Measurements from ENCODE around the gene PLEKHJ1.

PLEKHJ1 gene

DNA sequence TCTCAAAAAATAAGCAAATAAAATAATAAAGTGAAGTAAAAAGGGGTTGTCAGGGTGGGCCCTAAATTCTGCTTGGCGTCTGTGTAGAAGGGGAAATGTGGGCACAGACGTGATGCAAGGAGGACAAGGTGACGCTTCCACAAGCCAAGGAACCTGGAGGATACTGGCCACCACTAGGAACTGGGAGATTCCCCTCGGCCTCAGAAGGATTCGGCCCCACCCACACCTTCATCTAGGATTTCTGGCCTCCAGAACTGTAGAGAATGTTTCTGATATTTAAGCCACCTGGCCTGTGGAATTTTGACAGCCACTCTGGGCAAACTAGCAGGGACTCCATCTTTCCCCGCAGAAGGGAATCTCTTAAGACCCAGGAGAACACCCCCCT, 1.1 kb downstream of the PLEKHJ1 start:
- DNase-seq (ENCODE audit: low read depth) = no peak

DNA sequence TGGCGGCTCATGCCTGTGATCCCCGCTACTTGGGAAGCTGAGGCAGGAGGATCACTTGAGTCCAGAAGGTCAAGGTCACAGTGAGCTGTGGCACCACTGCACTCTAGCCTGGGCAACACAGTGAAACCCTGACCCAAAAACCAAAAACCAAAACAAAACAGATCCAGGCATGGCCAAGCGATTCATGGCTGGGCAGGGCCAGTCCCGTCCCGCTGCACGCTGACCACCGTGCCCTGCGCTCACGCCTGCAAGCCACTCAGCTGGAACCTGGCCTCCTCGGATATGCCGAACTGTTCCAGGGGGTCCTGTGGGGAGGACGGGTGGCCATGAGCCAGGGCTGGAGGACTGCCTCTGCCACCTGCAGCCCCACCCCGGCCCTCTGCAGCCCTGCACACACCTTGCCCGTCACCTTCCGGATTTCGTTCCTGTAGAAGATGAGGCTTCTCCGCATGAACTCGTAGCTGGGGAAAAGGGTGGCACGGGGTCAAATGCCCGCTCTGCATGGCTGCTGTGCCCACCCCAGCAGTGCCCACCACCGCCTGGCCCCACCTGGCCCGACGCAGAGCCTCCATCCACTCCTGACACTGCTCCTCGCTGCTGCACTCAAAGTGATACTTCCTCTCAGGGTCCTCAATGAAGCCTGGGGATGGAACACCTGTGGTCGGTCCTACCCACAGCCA, 2.4 kb downstream of the PLEKHJ1 start:
- no peak for DNase-seq (ENCODE audit: low read depth)

DNA sequence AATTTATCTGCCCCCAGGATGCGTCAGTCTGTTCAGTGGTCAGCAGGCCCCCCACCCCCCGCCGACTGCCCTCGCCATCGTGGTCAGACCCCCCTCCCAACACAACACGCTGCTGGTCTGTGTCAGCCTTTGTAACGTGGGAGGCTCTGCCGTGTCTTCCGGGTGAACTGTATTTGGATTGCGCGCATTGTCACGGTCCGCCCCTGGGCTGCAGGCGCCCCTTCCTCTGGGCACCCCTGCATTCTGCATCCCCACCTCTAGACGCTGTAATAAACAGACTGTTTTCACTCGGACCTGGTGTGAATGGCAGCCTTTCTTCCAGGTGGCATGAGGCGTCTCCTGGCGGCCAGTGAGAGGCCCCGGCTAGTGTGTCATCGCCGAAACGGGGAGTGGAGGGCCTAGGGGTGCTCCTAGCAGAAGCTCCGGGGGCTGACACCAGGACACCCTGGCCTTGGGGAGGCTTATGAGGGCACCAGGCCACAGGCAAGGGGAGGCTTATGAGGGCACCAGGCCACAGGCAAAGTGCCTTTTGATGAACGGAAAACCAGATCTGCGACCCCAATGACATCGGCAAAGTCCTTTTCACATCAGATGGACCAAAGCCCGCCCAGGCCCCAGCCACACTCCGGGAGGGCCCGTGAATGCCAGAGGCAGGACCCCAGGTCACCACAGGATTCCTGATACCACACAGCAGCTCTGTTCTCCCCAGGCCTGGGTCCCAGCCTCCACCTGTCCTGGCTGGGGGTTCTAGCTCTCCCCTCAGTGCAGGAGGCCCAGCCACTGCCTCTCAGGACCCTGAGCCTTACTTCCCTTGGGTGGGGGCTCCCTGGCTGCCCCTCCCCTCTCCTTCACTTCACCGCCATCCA, 3.6 kb downstream of the PLEKHJ1 start:
- no peak for DNase-seq (ENCODE audit: low read depth)

DNA sequence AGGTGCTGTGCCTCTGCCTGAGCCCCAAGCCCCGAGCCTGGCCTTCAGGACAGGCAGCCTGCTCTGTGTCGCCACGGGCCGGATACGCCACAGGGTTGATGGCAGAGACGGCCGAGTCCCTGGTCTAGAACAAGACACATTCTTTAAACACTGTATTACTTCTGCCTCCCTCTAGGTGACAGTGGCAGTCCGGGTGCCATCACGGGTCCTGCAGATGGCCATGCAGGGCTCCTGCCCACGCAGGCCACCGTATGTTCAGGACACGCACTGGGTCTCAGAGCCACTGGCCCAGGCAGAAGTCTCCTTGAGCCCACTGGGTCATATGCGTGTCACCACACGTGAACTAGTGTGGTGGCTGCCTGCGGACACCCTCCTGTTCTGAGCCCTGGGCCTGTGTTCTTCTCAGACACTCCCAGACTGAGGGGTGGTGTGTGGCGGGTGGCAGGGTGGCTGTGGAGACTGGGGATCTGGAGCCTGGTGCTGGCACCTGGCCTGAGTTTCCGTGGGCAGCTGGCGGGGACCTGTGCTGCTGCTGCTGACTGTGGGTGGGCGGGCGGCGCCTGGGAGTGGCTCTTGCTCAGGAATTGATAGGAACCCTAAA, 4.4 kb downstream of the PLEKHJ1 start:
- no peak for DNase-seq (ENCODE audit: low read depth)

DNA sequence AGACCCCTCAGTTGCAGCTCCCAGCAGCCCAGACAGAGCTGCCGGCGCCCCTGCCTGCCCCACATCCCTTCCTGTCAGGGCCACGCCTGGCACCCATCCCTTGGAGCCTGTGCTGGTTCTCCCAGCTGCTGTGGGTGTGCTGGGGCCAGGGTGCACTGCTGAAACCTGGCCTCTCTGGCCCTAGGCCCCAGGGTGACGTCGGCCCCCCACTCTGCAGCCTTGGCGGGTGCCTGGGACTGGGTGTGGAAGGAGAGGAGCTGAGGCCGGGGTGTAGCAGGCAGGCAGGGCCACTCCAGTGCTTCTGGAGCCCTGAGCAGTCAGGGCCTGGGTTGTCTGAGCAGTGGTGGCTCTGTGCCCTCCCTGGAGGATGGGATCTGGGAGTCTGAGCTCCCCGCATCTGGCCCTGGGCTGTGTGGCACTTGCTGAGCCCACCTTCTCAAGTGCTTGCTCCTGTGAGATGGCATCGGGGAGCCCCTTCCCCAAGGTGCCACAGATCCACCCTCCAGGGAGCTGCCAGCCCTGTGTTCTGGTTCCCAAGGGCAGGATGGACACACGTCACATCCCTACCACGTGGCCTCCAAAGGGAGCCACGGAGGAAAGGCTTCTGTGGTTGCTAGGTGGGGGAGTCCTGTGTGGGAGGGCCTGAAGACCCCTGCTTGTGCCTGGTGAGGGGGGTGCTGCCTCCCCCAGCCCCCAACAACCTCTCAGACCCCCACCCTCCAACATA, 5.2 kb downstream of the PLEKHJ1 start:
- no peak for DNase-seq (ENCODE audit: low read depth)

DNA sequence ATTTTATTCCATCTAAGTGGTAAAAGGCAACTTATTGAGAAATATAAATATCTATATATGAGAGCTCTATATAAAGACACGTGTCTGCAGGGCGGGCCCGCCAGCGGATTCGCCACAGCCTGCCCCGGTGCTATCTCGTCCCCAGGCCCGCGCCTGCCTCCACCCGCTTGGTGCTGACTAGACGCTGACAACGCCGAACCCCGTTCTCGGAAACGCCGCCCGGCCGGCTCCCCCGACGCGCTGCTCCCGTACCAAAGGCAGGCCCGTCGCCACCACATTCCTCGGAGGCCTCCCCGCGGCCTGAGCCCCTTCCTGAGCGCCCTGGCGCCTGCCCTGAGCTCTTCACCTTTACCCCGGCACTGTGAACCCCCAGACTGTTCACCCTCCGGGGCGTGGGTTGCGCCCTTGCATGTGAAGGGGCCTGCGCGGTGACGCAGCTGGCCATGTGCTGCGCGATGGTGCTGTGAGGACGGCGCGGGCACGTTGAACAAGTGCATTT, 6.0 kb downstream of the PLEKHJ1 start:
- no peak for DNase-seq (ENCODE audit: low read depth)

DNA sequence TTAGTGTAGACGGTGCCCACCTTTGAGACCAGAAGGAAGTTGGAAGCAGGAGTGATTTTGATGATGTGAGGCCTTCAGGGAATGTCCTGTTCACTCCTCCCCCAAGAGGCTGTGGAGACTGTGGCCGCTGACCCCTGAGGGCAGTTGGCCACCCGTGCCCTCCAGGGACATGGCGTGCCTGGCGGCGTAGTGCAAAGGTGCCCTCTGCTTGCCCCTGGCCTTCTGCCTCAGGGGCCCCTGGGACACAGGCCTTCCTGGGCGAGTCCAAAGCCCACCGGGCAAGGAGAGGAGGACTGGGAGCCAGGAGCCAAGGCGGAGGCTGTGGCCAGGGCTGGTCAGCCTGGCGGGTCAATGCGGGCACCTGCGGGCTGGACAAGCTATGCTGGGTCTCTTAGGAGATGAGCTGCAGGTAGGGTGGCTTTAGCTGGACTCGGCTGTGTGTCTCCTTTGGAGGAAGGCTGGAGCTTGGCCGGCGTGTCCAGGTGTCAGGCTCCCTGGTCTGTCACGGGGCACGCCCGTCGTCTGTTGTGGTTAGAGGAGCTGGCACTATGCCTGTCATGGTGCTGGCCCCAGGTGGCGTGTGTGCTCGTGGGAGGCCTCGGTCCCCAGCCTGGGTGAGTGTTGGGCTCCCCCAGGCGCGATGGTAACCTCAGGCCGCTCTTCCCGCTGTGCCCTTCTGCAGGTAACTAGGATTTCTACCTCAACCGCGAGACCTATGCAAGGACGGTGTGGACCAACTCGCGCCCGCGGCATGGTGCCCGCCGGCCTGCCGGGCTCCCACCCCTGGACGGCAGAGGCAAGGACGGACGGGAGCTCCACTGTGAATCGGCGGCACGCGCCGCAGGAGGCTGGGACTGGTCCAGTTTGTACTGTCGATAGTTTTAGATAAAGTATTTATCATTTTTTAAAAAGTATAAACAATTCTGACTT, 6.8 kb downstream of the PLEKHJ1 start:
- DNase-seq (ENCODE audit: low read depth) = no peak

DNA sequence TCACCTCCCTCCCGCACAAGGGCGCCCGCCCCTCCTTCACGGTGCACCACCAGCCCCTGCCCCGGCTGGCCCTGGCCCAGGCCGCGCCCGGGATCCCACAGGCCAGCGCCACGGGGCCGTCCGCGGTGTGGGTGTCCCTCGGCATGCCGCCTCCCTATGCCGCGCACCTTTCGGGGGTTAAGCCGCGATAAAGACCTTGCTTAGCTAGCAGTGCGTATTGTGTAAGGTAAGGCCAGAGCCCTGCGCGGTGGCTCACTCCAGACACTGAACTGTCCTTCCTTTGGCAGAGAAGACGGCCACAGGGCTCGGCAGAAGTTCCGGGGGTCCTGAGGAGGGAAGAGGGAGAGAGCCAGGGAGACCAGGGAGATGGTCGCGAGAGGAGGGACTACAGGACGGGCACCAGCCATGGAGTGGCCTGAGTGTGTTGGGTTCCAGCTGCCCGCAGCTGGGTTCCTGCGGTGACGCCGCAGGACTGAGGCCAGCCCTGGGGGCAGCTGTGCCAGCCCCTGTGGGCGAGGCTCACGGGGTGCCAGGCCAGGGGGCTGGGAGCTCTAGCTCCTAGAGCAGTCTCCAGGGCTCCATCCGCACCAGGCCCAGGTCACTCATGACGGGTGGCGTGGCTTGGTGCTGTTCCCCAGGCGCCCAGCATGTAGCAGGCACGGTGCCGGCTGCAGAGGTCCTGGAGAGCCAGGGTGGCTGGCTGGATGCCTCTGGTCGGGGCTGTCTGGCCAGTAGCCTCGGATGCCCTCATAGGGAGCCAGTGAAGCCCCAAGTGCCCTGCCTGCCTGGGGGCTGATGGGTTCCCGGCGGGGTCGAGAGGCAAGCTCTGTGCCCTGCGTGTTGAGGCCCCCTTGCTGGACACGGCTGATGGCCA, 7.7 kb downstream of the PLEKHJ1 start:
- DNase-seq (ENCODE audit: low read depth) = no peak

DNA sequence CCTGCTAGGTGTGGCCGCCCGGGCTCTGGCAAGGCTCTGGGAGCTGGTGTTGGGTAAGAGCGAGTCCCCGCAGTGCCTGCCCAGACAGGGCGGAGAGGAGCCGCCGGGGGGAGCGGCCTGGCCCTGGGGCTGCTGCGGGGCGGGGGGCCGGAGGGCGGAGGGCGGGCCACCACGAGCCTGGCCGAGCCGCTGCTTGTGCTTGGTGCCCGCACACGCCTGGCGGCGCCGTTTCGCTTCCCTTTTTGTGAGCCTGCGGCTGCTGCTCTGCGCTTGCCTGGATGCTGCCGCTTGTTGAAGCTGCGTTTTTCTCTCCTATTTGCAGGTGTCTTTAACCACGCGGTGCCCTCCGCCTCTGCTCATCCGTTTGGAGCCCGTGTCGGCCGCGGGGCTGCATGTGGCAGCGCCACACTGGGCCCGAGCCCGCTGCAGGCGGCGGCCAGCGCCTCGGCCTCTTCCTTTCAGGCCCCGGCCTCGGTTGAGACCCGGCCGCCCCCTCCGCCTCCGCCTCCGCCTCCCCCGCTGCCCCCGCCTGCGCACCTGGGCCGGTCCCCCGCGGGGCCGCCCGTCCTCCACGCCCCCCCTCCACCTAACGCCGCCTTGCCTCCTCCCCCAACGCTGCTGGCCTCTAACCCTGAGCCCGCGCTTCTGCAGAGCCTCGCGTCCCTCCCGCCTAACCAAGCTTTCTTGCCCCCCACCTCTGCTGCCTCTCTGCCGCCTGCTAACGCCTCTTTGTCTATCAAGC, 8.5 kb downstream of the PLEKHJ1 start:
- DNase-seq (ENCODE audit: low read depth) = no peak

DNA sequence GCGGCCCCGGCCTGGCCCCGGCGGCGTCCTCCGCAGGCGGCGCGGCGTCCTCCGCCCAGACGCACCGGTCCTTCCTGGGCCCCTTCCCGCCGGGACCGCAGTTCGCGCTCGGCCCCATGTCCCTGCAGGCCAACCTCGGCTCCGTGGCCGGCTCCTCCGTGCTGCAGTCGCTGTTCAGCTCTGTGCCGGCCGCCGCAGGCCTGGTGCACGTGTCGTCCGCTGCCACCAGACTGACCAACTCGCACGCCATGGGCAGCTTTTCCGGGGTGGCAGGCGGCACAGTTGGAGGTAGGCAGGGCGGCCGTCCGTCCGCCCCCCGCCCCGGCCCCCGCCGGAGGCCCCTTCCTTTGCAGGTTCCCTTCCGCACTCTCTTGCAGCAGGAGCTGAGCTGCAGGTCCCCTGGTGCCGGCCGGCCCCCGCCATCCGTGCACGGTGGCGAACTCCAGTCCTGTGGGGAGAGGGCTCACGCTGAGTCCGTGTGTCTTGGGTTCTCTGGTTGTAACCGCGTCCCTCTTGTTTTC, 9.2 kb downstream of the PLEKHJ1 start:
- no peak for DNase-seq (ENCODE audit: low read depth)

DNA sequence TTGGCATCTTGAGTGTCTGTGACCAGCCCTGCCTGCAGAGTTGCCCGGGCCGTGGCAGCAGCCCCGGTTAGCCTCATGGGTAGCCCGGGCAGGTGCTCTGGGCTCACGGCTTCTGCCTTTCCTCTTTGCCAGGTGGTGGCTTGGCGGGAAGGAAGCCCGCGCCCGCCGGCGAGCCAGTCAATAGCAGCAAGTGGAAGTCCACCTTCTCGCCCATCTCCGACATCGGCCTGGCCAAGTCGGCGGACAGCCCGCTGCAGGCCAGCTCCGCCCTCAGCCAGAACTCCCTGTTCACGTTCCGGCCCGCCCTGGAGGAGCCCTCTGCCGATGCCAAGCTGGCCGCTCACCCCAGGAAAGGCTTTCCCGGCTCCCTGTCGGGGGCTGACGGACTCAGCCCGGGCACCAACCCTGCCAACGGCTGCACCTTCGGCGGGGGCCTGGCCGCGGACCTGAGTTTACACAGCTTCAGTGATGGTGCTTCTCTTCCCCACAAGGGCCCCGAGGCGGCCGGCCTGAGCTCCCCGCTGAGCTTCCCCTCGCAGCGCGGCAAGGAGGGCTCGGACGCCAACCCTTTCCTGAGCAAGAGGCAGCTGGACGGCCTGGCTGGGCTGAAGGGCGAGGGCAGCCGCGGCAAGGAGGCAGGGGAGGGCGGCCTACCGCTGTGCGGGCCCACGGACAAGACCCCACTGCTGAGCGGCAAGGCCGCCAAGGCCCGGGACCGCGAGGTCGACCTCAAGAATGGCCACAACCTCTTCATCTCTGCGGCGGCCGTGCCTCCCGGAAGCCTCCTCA, 9.9 kb downstream of the PLEKHJ1 start:
- DNase-seq (ENCODE audit: low read depth) = no peak

DNA sequence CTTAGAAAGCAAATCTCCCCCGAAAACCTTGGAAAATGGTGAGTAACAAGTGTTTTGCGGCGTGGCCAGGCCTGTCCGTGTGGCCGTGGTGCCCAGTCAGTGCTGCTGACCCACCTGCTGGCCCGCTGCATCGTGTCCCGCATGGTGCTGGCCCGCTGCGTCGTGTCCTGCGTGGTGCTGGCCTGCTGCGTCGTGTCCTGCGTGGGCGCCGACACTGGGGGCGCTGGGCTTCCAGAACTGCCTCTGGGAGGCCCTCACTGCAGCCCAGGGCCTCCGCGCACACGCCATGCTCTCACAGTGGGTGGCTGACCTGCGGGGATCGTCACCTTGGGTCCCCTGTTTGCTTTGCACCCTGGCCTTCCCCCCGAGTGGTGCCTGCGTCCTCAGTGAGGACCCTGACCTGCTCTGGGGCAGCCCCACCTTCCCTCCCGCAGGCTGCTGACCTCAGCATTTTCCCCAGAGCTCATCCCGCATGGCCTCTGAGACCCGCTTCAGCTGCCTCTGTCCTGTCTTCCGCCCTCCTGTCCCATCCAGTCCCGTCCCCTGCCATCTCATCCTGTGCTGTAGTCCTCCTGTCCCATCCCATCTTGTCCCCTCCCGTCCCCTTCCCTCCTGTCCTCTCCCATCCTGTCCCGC, 10.6 kb downstream of the PLEKHJ1 start:
- DNase-seq (ENCODE audit: low read depth) = no peak

DNA sequence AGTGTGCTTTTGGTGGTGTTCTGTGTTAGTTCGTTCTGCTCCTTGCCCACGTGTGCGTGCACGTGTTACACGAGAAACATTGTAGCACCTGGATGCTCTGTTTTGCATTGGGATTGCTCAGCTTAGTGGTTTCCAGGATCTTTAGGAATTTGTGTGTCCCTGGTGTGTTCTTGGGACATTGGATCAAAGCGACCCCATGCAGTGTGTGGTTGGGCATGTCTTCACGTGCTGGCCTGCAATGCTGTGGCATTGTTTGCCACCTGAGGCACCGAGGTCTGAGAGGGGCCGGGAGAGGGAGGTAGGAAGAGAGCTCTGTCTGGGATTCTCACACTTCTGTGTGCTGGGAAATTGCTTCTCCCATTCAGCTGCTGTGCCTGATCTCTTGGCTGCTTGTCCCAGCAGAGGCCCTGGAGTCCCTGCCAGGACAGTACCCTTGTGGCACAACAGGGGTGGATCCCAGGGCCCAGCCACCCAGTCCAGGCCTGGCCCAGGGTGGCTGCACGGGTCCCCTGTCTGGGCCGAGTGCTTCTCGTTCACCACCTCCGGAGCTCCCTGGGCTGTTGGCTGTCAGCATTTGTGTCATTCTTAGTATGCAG, 11.3 kb downstream of the PLEKHJ1 start:
- no peak for DNase-seq (ENCODE audit: low read depth)

DNA sequence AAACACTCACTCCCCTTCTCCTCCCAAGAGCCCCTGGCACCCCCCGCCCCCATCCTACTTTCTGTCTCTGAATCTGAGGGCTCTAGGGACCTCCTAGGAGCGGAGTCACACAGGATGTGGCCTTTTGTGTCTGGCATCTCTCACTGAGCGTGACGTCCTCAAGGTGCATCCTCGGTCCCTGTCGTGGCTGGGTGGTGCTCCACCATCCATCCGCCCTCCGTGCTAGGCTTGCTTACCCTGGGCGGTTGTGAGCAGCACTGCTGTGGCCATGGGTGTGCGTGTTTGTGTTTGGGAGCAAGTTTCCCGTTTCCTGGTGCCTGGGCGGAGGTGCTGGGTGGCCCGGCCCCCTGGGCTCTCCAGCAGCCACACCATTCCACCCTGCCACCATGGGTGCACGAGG, 12.2 kb downstream of the PLEKHJ1 start:
- no peak for DNase-seq (ENCODE audit: low read depth)

DNA sequence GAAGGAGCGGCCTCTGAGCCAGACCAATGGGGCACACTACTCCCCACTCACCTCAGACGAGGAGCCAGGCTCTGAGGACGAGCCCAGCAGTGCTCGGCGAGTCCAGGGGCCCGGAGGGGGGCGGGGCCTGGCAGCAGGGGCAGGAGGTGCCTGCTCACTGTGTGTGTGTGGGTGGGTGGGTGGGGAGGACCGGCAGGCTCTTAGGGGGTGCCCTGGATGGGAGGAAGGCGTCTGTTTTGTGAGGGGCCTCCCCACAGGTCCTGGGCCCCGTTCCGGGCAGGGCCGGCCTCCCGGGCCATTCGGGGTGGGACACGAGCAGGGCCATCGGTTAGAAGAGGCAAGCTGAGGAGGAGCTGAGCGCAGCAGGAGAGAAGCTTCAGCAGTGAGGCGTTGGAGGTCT, 12.7 kb downstream of the PLEKHJ1 start:
- no peak for DNase-seq (ENCODE audit: low read depth)

DNA sequence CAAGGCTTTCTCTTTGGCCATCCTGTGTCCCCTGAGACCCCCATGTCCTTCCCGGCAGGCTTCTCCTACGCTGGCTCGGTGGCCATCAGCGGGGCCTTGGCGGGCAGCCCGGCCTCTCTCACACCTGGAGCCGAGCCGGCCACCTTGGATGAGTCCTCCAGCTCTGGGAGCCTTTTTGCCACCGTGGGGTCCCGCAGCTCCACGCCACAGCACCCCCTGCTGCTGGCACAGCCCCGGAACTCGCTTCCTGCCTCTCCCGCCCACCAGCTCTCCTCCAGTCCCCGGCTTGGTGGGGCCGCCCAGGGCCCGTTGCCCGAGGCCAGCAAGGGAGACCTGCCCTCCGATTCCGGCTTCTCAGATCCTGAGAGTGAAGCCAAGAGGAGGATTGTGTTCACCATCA, 14.2 kb downstream of the PLEKHJ1 start:
- DNase-seq (ENCODE audit: low read depth) = no peak

DNA sequence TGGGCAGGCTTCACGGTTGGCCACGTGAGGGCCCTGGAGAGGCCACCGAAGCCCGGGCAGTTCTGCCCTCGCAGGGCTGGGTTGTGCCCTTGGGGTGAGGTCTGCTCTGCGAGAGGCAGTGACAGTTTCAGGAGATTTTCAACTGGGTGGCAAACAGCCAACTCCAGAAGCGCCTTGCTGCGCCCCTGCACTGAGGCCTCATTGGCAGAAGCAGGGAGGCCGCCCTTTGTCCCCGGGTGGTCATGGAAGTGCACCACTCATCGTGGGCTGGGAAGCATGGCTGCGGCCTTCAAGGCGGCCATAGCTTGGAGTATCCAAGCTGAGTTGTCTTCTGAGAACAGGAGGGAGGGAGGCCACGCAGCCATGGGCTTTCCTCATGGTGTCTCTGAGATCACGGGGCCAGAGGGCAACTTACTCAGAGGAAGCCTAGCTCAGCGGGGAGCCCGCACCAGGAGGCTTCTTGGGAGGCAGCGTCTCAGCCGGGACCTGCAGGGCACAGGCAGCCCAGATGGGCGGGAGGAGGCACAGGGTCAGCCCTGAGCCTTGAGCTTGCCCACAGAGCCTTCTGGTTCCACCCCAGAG, 14.8 kb downstream of the PLEKHJ1 start:
- no peak for DNase-seq (ENCODE audit: low read depth)
